PC-3 (cell line): ENCODE results near the gene FNBP1L. TPM values are rescaled to one million over a fixed set of nuclear protein-coding genes. Genes with fewer than 3 reads are reported as not detected.

Experiments used
- ATAC-seq: fragments of 200-7000 bp; cut with Tn5 transposase; 2 replicates; pipeline ENCODE4 v1.9.1; 2020; ENCODE audit warnings: mild to moderate bottlenecking, moderate library complexity
- BruUV-seq: library from RNA; stranded (reverse); fragments of 400-500 nt; replicated peaks from 2 replicates; lab custom pipeline; 2021; lab: Mats Ljungman, UMichigan
- CTCF ChIA-PET: fragments of 300-600 bp; sonication (Branson Sonifier 250); formaldehyde crosslinking; loops from one replicate; lab custom pipeline; 2022; ENCODE audit warnings: antibody characterized with exemption; lab: Charles Lee
- POLR2A ChIA-PET: fragments of 300-600 bp; sonication (Branson Sonifier 250); formaldehyde crosslinking; loops from one replicate; lab custom pipeline; 2022; ENCODE audit warnings: antibody characterized with exemption; ENCODE audit not compliant: unreplicated experiment; lab: Charles Lee
- DNase-seq: peaks from one replicate; pipeline ENCODE4 v3.0.0-alpha.2; 2015
- H2AFZ ChIP-seq: fragments of 300-600 bp; sonication (generic); 2 replicates; pipeline ENCODE4 v1.6.0; 2016; ENCODE audit warnings: antibody characterized with exemption, low read length
- H3F3A ChIP-seq: fragments of 300-600 bp; sonication (generic); one replicate; pipeline ENCODE4 v1.6.0; 2017; ENCODE audit warnings: antibody characterized with exemption, low read length, control low read depth, mild to moderate bottlenecking; ENCODE audit not compliant: unreplicated experiment
- H3K27ac ChIP-seq: fragments of 300-600 bp; sonication (generic); 2 replicates; pipeline ENCODE4 v1.5.1; 2016; ENCODE audit warnings: mild to moderate bottlenecking, low read length
- H3K27me3 ChIP-seq: fragments of 300-600 bp; sonication (generic); 2 replicates; pipeline ENCODE4 v1.6.1; 2016; ENCODE audit warnings: low read length, mixed read lengths
- H3K36me3 ChIP-seq: fragments of 300-600 bp; sonication (generic); 2 replicates; pipeline ENCODE4 v1.6.1; 2016; ENCODE audit warnings: low read depth, mixed run types, low read length, mixed read lengths
- H3K4me1 ChIP-seq: fragments of 300-600 bp; sonication (generic); 2 replicates; pipeline ENCODE4 v1.5.1; 2016; ENCODE audit warnings: low read length; ENCODE audit not compliant: insufficient read depth
- H3K4me2 ChIP-seq: fragments of 300-600 bp; sonication (generic); 2 replicates; pipeline ENCODE4 v1.6.0; 2016; ENCODE audit warnings: low read length
- H3K4me3 ChIP-seq: fragments of 300-600 bp; sonication (generic); 2 replicates; pipeline ENCODE4 v1.5.1; 2016; ENCODE audit warnings: mild to moderate bottlenecking, low read length, mixed read lengths
- H3K79me2 ChIP-seq: fragments of 300-600 bp; sonication (generic); 2 replicates; pipeline ENCODE4 v1.6.1; 2017; ENCODE audit warnings: low read length, mixed read lengths
- H3K9ac ChIP-seq: fragments of 300-600 bp; sonication (generic); 2 replicates; pipeline ENCODE4 v1.6.0; 2016; ENCODE audit warnings: mild to moderate bottlenecking, low read length
- H3K9me2 ChIP-seq: fragments of 300-600 bp; sonication (generic); replicated peaks from 2 replicates; pipeline ENCODE4 v1.6.1; 2016; ENCODE audit warnings: mixed run types, low read length, mixed read lengths
- H3K9me3 ChIP-seq: fragments of 300-600 bp; sonication (generic); 2 replicates; pipeline ENCODE4 v1.6.1; 2016; ENCODE audit warnings: low read length, mixed read lengths
- H4K20me1 ChIP-seq: fragments of 300-600 bp; sonication (generic); 2 replicates; pipeline ENCODE4 v1.6.1; 2016; ENCODE audit warnings: low read length, mixed read lengths
- EZH2 ChIP-seq: fragments of 300-600 bp; sonication (generic); IDR thresholded peaks from one replicate; pipeline ENCODE4 v1.6.1; 2017; ENCODE audit warnings: antibody characterized with exemption, mild to moderate bottlenecking, low read length; ENCODE audit not compliant: unreplicated experiment
- EZH2phosphoT487 ChIP-seq: fragments of 300-600 bp; sonication (generic); IDR thresholded peaks from 2 replicates; pipeline ENCODE4 v1.6.1; 2018; ENCODE audit warnings: mild to moderate bottlenecking, antibody characterized with exemption, low read length, borderline replicate concordance
- intact Hi-C: fragments of 100-400 bp; cut with micrococcal nuclease; formaldehyde crosslinking; loops from 2 replicates; pipeline ENCODE4 v1.9.0; 2023
- total RNA-seq: library from RNA; depleted of rRNA; stranded (reverse); fragments of >200 nt; gene quantifications from 2 replicates; pipeline ENCODE4 v1.2.3, GENCODE V29; 2014
- TF ChIP-seq, protein P1 (sequence below): fragments of 300-600 bp; sonication (generic); conservative IDR thresholded peaks from 2 replicates; pipeline ENCODE4 v1.5.1; 2017; ENCODE audit warnings: antibody characterized with exemption, low read depth, mild to moderate bottlenecking, low read length

The FNBP1L gene
- total RNA-seq, 1 experiment from 2014 or later = 28.3 TPM

DNA sequence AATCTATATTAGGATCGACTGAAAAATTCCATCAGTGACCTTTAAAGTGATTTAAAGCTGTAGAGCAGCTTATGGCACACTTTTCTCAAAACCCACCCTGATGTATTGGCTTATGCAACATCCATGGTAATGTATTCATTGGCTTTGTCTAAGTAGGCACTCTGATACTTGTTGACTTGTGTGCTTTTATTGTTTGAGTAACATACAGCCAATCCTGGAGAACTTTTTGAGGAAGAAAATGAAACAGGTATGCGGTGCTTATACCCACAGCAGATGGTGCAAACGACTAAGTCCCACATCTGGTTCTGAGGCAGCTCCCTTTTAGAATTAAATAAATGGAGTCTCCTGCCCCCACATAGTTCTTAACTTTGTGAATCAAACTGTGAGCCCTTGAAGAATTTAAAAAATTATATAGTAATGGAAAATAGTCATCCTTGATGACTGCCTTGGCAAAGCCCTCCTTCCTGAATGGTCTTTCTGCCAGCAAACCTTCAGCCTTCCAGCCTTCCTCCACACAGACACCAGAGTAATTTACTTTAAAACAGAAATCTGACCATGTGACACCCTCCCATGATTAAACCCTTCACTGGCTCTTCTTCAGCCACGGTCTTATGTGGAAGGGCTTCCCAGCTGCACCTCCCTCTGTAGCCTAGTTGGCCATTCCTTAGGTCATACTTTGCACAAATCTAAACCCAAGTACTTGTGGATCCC, 117.7 kb downstream of the FNBP1L start:
- Histone ChIP-seq H2AFZ (no peak overlapping the region), H3K4me1 (no peaks in the 10 kb centered on the region), H3F3A (peaks cover 19% of the 10 kb centered on the region), H3K9ac (no peak overlapping the region), H3K9me3 (no peaks in the 10 kb centered on the region), H3K9me2 (no peaks in the 10 kb centered on the region), H4K20me1 (peaks cover 4% of the 10 kb centered on the region; the same call in 1 of the 2 replicates), H3K4me3 (no peak overlapping the region), H3K79me2 (no peaks in the 10 kb centered on the region), H3K27me3 (no peaks in the 10 kb centered on the region), H3K4me2 (no peak overlapping the region), H3K36me3 (peaks cover 88% of the 10 kb centered on the region), H3K27ac (no peak overlapping the region)
- no TSS peak for BruUV-seq
- DNase-seq (no peak), ATAC-seq (no peak)
- POLR2A ChIA-PET = no interaction called here
- TF ChIP-seq EZH2phosphoT487 (no peak), EZH2 (no peak)
- TF ChIP-seq, protein P1, sequence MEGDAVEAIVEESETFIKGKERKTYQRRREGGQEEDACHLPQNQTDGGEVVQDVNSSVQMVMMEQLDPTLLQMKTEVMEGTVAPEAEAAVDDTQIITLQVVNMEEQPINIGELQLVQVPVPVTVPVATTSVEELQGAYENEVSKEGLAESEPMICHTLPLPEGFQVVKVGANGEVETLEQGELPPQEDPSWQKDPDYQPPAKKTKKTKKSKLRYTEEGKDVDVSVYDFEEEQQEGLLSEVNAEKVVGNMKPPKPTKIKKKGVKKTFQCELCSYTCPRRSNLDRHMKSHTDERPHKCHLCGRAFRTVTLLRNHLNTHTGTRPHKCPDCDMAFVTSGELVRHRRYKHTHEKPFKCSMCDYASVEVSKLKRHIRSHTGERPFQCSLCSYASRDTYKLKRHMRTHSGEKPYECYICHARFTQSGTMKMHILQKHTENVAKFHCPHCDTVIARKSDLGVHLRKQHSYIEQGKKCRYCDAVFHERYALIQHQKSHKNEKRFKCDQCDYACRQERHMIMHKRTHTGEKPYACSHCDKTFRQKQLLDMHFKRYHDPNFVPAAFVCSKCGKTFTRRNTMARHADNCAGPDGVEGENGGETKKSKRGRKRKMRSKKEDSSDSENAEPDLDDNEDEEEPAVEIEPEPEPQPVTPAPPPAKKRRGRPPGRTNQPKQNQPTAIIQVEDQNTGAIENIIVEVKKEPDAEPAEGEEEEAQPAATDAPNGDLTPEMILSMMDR = no peak
- CTCF ChIA-PET = no interaction called here
- intact Hi-C loops = no loop called here

DNA sequence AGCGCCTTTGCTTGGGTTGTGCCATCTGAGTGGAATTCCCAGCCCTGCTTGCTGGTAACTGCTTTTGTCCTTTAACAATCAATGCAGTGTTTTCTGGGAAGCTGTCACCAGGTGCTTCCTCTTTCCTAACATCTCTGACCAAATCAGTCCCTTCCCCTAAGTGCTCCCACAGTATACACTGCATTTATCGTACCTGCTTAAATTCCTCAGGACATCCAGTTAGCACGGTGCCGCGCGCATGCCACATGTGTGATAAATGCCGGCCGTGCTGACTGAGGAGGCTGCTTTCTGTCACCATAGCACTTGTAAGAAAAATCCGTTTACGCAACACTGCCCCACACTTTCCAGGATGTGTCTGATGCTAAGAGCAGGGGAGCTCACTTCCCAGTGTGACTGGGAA, 118.3 kb downstream of the FNBP1L start:
- ATAC-seq = no peak
- ChIA-PET CTCF (no interaction called here), POLR2A (no interaction called here)
- intact Hi-C loops = no loop called here
- H3K27ac ChIP-seq = no peak overlapping the region
- no peaks in the 10 kb centered on the region for H3K9me2 ChIP-seq
- H3K36me3 ChIP-seq = peaks cover 85% of the 10 kb centered on the region
- H3K4me2 ChIP-seq = no peak overlapping the region
- peaks cover 14% of the 10 kb centered on the region for H3F3A ChIP-seq
- no peaks in the 10 kb centered on the region; the same call in 1 of the 2 replicates for H3K79me2 ChIP-seq
- no peaks in the 10 kb centered on the region for H3K9me3 ChIP-seq
- H3K4me1 ChIP-seq = no peaks in the 10 kb centered on the region
- no peak overlapping the region for H2AFZ ChIP-seq
- no peak overlapping the region for H3K9ac ChIP-seq
- peaks cover 4% of the 10 kb centered on the region; the same call in 1 of the 2 replicates for H4K20me1 ChIP-seq
- TF ChIP-seq EZH2 (no peak), EZH2phosphoT487 (no peak)
- TF ChIP-seq, protein P1 = no peak
- no peaks in the 10 kb centered on the region for H3K27me3 ChIP-seq
- BruUV-seq = no TSS peak
- DNase-seq = no peak
- H3K4me3 ChIP-seq = no peak overlapping the region
